ENCODE results near the gene UNK. TPM values are rescaled to one million over a fixed set of nuclear protein-coding genes. Genes with fewer than 3 reads are reported as not detected.

Gene UNK
- total RNA-seq, 1 donor from 2014 or later, result 16.7 TPM

DNA sequence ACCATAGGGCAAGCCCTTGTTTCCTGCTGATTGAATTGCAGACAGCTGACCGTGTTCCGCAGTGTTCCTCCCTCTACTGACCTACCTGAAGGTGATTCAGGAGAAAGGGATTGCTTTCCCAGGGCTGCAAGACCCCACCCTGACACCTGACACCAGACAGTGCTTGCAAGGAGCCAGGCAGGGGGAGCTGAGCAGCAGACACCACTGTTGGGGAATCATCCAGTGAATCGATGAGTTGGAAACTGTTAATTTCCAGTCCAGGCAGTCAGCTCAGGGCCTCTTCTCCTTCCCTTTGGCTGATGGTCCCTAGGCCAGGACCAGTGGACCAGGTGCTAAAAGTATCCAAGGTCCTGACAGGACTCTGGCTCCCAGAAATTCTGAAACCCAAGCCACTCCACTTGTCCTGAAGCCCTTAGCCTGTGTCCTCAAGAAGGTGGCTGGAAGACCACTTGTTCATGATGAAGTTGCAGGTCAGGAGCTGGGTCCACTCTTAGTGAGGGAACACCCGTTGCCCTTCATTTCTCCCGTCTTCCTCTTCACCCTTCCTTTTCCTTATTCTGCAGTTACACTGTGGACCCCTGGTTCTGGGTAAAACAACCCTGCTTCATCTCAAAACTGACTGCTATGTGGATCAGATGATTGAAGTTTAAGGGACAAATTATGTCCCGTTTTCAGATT lies 9.5 kb upstream of the UNK start:
- H4K20me1 ChIP-seq (ENCODE audit: insufficient read depth, low read length), result peaks cover 50% of the 10 kb centered on the region
- no peaks in the 10 kb centered on the region for H3K27me3 Mint-ChIP-seq (ENCODE audit: low read depth, unreplicated experiment)
- TF ChIP-seq CTCF (IDR thresholded peaks at IDR 0.05; ENCODE audit: insufficient read depth, low read depth, low read length) (no peak), EZH2 (IDR thresholded peaks at IDR 0.05; ENCODE audit: insufficient read depth, low read length) (no peak)

DNA sequence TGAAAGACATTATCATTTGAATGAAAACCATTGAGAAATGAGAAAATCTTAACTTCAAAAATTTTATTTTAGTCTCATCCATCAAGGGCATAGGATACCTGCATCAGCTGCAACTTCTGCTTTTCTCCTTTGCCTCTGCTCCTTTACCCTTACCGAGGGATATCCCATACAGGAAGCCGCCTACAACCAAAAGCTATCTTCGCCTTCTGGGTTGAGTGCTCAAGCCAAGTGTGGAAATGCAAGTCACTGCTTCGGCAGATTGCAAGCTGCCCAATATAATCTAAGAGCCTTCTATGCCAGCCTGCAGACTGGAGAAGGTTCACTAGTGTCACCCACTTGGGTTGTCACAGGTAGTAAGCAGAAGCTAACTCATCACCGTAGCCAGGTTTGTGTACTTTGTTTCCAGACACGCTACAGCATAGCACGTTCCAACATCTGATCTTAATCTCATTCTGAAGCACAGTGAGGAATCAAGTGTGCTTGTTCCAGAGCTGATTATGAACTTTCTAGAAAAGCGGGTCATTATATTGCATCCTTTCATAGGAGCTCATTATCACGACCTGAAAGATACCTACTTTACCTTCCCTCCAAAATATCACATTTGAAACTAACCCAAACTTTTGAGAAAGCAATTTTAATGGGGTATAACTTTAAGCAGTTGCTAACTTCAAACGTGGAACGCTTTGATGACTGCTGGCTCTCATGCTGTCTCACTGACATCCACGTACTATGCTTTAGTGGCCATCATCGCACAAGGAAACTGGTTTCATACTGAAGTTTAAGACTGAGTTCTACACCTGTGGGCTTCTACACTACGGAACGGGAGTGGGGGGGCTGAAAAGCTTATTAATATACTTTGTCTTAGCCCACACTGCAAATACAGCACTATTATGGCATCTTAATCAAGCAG lies 8.0 kb upstream of the UNK start:
- H3K4me2 ChIP-seq (ENCODE audit: low read length), result peak overlapping the region; percentile 90
- FAIRE-seq, result no peak
- H3K27me3 Mint-ChIP-seq (ENCODE audit: low read depth, unreplicated experiment), result no peaks in the 10 kb centered on the region
- peak overlapping the region; percentile 96 for H3K4me3 Mint-ChIP-seq (ENCODE audit: unreplicated experiment)
- peaks cover 13% of the 10 kb centered on the region for H3K4me1 ChIP-seq (ENCODE audit: insufficient read depth, low read length)
- peaks cover 34% of the 10 kb centered on the region for H3K79me2 ChIP-seq (ENCODE audit: insufficient read depth, low read length)
- no peaks in the 10 kb centered on the region for H3K27me3 ChIP-seq (ENCODE audit: insufficient read depth, low read length)
- peaks cover 50% of the 10 kb centered on the region for H4K20me1 ChIP-seq (ENCODE audit: insufficient read depth, low read length)
- no peak overlapping the region for H3K27ac ChIP-seq (ENCODE audit: low read depth, low read length)
- no peaks in the 10 kb centered on the region for H3K9me3 Mint-ChIP-seq (ENCODE audit: unreplicated experiment)
- H3K36me3 Mint-ChIP-seq (ENCODE audit: low read depth, unreplicated experiment), result peaks cover 26% of the 10 kb centered on the region
- no peaks in the 10 kb centered on the region for H3K9me3 ChIP-seq (ENCODE audit: insufficient read depth, low read depth, low read length)
- peaks cover 7% of the 10 kb centered on the region for H3K4me1 Mint-ChIP-seq (ENCODE audit: low read depth, unreplicated experiment)
- H3K9ac ChIP-seq (ENCODE audit: low read length), result peak overlapping the region; percentile 97
- no peak for DNase-seq (ENCODE audit: low read depth)
- TF ChIP-seq EZH2 (IDR thresholded peaks at IDR 0.05; ENCODE audit: insufficient read depth, low read length) (no peak), CTCF (IDR thresholded peaks at IDR 0.05; ENCODE audit: insufficient read depth, low read depth, low read length) (no peak)
- peaks cover 23% of the 10 kb centered on the region for H3K36me3 ChIP-seq (ENCODE audit: insufficient read depth, low read length)
- H2AFZ ChIP-seq (ENCODE audit: low read depth, low read length), result no peak overlapping the region
- peak overlapping the region; percentile 97 for H3K4me3 ChIP-seq (ENCODE audit: insufficient read depth, low read depth, low read length)
- no peak overlapping the region for H3K27ac Mint-ChIP-seq (ENCODE audit: unreplicated experiment)

More for the DNA sequence above, 9.5 kb upstream of the UNK start:
- peak overlapping the region; percentile 96 for H3K4me3 Mint-ChIP-seq (ENCODE audit: unreplicated experiment)
- H3K27ac Mint-ChIP-seq (ENCODE audit: unreplicated experiment), result no peak overlapping the region
- peaks cover 26% of the 10 kb centered on the region for H3K36me3 Mint-ChIP-seq (ENCODE audit: low read depth, unreplicated experiment)
- no peak for FAIRE-seq
- Histone ChIP-seq H3K4me2 (ENCODE audit: low read length) (no peak overlapping the region), H3K4me1 (ENCODE audit: insufficient read depth, low read length) (peaks cover 13% of the 10 kb centered on the region), H3K9me3 (ENCODE audit: insufficient read depth, low read depth, low read length) (no peaks in the 10 kb centered on the region), H3K4me3 (ENCODE audit: insufficient read depth, low read depth, low read length) (no peak overlapping the region), H3K27me3 (ENCODE audit: insufficient read depth, low read length) (no peaks in the 10 kb centered on the region), H3K9ac (ENCODE audit: low read length) (no peak overlapping the region), H3K79me2 (ENCODE audit: insufficient read depth, low read length) (peaks cover 34% of the 10 kb centered on the region), H2AFZ (ENCODE audit: low read depth, low read length) (no peak overlapping the region), H3K36me3 (ENCODE audit: insufficient read depth, low read length) (peaks cover 23% of the 10 kb centered on the region), H3K27ac (ENCODE audit: low read depth, low read length) (no peak overlapping the region)
- H3K9me3 Mint-ChIP-seq (ENCODE audit: unreplicated experiment), result peaks cover 1% of the 10 kb centered on the region
- H3K4me1 Mint-ChIP-seq (ENCODE audit: low read depth, unreplicated experiment), result peaks cover 10% of the 10 kb centered on the region
- DNase-seq (ENCODE audit: low read depth), result no peak

All from astrocyte (in vitro differentiated cells and primary cell).